Fibroblast of lung (primary cell): ENCODE measurements around the gene RTKN. TPM values are rescaled to one million over a fixed set of nuclear protein-coding genes. Genes with fewer than 3 reads are reported as not detected.

ENCODE experiments used
- DNase-seq, 2 donors: peaks; one replicate each; pipeline versions ENCODE4 v3.0.0 to v3.0.0-alpha.2; 2010; ENCODE audit warnings: low read depth in 2 of 2
- H2AFZ ChIP-seq: 2 replicates; pipeline ENCODE4 v1.5.1; 2012; ENCODE audit warnings: low read length, control low read depth, inconsistent platforms
- H3K27ac ChIP-seq: 2 replicates; pipeline ENCODE4 v1.5.1; 2011; ENCODE audit warnings: low read length, control low read depth; ENCODE audit not compliant: insufficient read depth
- H3K27me3 ChIP-seq: 2 replicates; pipeline ENCODE4 v1.5.1; 2011; ENCODE audit warnings: mild to moderate bottlenecking, low read length; ENCODE audit not compliant: control insufficient read depth, insufficient read depth
- H3K36me3 ChIP-seq: 2 replicates; pipeline ENCODE4 v1.5.1; 2011; ENCODE audit warnings: low read length; ENCODE audit not compliant: control insufficient read depth, insufficient read depth
- H3K4me1 ChIP-seq: 2 replicates; pipeline ENCODE4 v1.5.1; 2011; ENCODE audit warnings: low read length; ENCODE audit not compliant: control insufficient read depth, insufficient read depth; ENCODE audit errors: extremely low read depth
- H3K4me2 ChIP-seq: 2 replicates; pipeline ENCODE4 v1.5.1; 2011; ENCODE audit warnings: low read length, control low read depth; ENCODE audit not compliant: insufficient read depth; ENCODE audit errors: extremely low read depth
- H3K4me3 ChIP-seq, 4 experiments: fragments of 200-600 bp in 1 of 4; sonication (generic) in 1 of 4; replicated peaks in 1 of 4; 2 replicates each; pipeline ENCODE4 v1.5.1; 2011 to 2016; ENCODE audit warnings: low read length in 4 of 4, low read depth in 3 of 4, mild to moderate bottlenecking in 3 of 4, control low read depth in 2 of 4, inconsistent platforms in 1 of 4, mixed read lengths in 1 of 4; ENCODE audit not compliant: insufficient read depth in 1 of 4; ENCODE audit errors: control extremely low read depth in 1 of 4
- H3K79me2 ChIP-seq: 2 replicates; pipeline ENCODE4 v1.5.1; 2012; ENCODE audit warnings: mild to moderate bottlenecking, low read length, inconsistent platforms; ENCODE audit not compliant: control insufficient read depth, insufficient read depth
- H3K9ac ChIP-seq: 2 replicates; pipeline ENCODE4 v1.5.1; 2011; ENCODE audit warnings: mild to moderate bottlenecking, low read length, control low read depth; ENCODE audit not compliant: insufficient read depth
- H3K9me3 ChIP-seq: 2 replicates; pipeline ENCODE4 v1.5.1; 2012; ENCODE audit warnings: low read depth, low read length; ENCODE audit not compliant: control insufficient read depth, insufficient read depth
- H4K20me1 ChIP-seq: 2 replicates; pipeline ENCODE4 v1.5.1; 2011; ENCODE audit warnings: low read length; ENCODE audit not compliant: control insufficient read depth, insufficient read depth; ENCODE audit errors: extremely low read depth
- EZH2 ChIP-seq: IDR thresholded peaks from 2 replicates; pipeline ENCODE4 v1.5.1; 2012; ENCODE audit warnings: low read length, control low read depth, mild to moderate bottlenecking; ENCODE audit errors: missing control alignments
- polyA plus RNA-seq, 2 donors: library from polyadenylated mRNA; depleted of rRNA in 1 of 2; stranded (reverse) in 1 of 2; unstranded in 1 of 2; fragments of >200 nt; gene quantifications; 2 replicates each; pipeline ENCODE4 v1.2.1, GENCODE V29; 2011 to 2012; ENCODE audit warnings: missing spikeins in 1 of 2
- total RNA-seq: library from RNA; depleted of rRNA; stranded (reverse); fragments of >200 nt; gene quantifications from 2 replicates; pipeline ENCODE4 v1.2.1, GENCODE V29; 2014
- TF ChIP-seq, protein P1 (sequence below), 2 donors: IDR thresholded peaks in 1 of 2; conservative IDR thresholded peaks in 1 of 2; 1 replicate in 1 of 2; 2 replicates in 1 of 2; pipeline ENCODE4 v1.5.1; 2011 to 2012; ENCODE audit warnings: low read length in 2 of 2, control low read depth in 1 of 2, inconsistent platforms in 1 of 2, low read depth in 1 of 2, mild to moderate bottlenecking in 1 of 2

The RTKN gene
- total and polyA plus RNA-seq, 2 donors (not counting 1 experiment from before 2014, with no cell fraction given) = 8.3 to 16.0 TPM

DNA sequence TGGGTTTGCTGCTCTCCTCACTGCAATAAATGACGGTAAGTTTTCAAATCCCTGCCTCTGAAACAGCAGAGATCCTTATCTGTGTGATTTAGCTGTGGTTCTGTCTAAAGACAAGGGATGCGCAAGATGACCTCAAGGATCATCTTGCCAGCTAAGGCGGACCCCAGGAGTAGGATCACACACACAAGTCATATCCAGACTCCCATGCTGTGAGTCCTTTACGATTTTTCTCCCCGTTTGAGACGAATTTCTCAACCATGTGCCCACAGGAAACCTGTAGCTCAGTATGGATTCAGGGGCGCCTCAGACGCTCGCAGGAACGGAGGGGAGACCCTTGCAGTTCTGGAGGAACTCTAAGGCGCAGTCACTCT is 50.5 kb downstream of the RTKN start:
- H3K4me1 ChIP-seq = peaks cover 10% of the 10 kb centered on the region
- peaks cover 48% of the 10 kb centered on the region for H3K79me2 ChIP-seq
- peak; percentile 24 to 34 for DNase-seq
- H3K4me2 ChIP-seq = peak overlapping the region; percentile 92
- H2AFZ ChIP-seq = peak overlapping the region; percentile 86
- no peaks in the 10 kb centered on the region for H4K20me1 ChIP-seq
- no peaks in the 10 kb centered on the region for H3K9me3 ChIP-seq
- H3K4me3 ChIP-seq = peak overlapping the region; percentile 76 to 98 (median 93)
- no peak for TF ChIP-seq EZH2
- TF ChIP-seq, protein P1, sequence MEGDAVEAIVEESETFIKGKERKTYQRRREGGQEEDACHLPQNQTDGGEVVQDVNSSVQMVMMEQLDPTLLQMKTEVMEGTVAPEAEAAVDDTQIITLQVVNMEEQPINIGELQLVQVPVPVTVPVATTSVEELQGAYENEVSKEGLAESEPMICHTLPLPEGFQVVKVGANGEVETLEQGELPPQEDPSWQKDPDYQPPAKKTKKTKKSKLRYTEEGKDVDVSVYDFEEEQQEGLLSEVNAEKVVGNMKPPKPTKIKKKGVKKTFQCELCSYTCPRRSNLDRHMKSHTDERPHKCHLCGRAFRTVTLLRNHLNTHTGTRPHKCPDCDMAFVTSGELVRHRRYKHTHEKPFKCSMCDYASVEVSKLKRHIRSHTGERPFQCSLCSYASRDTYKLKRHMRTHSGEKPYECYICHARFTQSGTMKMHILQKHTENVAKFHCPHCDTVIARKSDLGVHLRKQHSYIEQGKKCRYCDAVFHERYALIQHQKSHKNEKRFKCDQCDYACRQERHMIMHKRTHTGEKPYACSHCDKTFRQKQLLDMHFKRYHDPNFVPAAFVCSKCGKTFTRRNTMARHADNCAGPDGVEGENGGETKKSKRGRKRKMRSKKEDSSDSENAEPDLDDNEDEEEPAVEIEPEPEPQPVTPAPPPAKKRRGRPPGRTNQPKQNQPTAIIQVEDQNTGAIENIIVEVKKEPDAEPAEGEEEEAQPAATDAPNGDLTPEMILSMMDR (conservative IDR thresholded peaks at IDR 0.05 in 1 of 2, IDR thresholded peaks at IDR 0.05 in 1 of 2; ENCODE audit: low read depth in 1 of 2, low read length in 2 of 2) = no peak
- no peaks in the 10 kb centered on the region for H3K36me3 ChIP-seq
- peak overlapping the region; percentile 95 for H3K27ac ChIP-seq
- no peaks in the 10 kb centered on the region for H3K27me3 ChIP-seq
- H3K9ac ChIP-seq = peak overlapping the region; percentile 98

DNA sequence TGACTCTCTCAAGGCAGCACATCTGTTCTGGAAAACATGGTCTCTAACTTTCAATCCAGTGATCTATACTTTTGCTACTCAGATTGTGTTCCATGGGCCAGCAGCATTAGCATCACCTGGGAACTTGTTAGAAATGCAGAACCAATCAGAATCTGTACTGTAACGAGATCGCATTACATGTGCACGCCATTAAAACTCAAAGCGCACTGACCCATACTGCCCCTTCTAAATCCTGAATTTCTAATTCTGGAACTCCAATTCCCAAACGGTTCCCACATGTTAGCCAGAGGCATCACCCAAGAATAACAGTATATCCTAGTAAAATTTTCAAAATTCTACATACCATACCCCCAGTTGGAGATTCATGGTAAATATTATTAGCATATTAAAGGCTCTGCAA is 51.1 kb downstream of the RTKN start:
- Histone ChIP-seq H3K27me3 (no peaks in the 10 kb centered on the region), H3K9ac (no peak overlapping the region), H4K20me1 (no peaks in the 10 kb centered on the region), H3K9me3 (no peaks in the 10 kb centered on the region), H2AFZ (no peak overlapping the region), H3K4me1 (peaks cover 10% of the 10 kb centered on the region), H3K36me3 (no peaks in the 10 kb centered on the region), H3K4me2 (peak overlapping the region; percentile 92), H3K79me2 (peaks cover 50% of the 10 kb centered on the region), H3K4me3 (peak overlapping the region; percentile 76 to 98 (median 93)), H3K27ac (peak overlapping the region; percentile 95)
- TF ChIP-seq, protein P1 (conservative IDR thresholded peaks at IDR 0.05 in 1 of 2, IDR thresholded peaks at IDR 0.05 in 1 of 2; ENCODE audit: low read depth in 1 of 2, low read length in 2 of 2) = no peak
- TF ChIP-seq EZH2 = no peak
- DNase-seq = no peak

DNA sequence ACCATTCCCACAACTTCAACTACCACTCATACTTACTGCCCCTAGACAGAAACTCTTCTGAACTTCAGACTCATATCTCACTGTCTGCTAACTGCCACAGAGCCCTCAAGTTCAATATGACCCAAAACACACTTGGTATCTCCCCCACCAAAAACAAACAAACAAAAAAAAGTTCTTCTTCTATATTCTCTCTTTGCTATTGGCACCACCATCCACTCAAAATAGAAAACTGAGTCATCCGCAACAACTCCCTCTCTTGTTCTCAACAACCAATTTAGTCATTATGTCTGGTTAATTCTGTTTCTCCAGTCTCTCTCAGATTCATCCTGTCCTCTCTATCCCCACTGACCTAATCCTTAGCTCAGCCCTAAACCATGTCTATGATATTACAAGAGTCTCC is 54.4 kb downstream of the RTKN start:
- Histone ChIP-seq H3K9ac (no peak overlapping the region), H3K4me3 (no peak overlapping the region), H3K4me1 (peaks cover 14% of the 10 kb centered on the region), H3K4me2 (no peak overlapping the region), H3K79me2 (peaks cover 61% of the 10 kb centered on the region), H4K20me1 (no peaks in the 10 kb centered on the region), H2AFZ (no peak overlapping the region), H3K36me3 (no peaks in the 10 kb centered on the region), H3K27me3 (no peaks in the 10 kb centered on the region), H3K27ac (no peak overlapping the region), H3K9me3 (no peaks in the 10 kb centered on the region)
- TF ChIP-seq, protein P1 (conservative IDR thresholded peaks at IDR 0.05 in 1 of 2, IDR thresholded peaks at IDR 0.05 in 1 of 2; ENCODE audit: low read depth in 1 of 2, low read length in 2 of 2) = no peak
- no peak for TF ChIP-seq EZH2
- DNase-seq = peak in 1 of 2 donors; percentile 57
